K562 (cell line): ENCODE measurements around the gene USP13. TPM values are rescaled to one million over a fixed set of nuclear protein-coding genes. Genes with fewer than 3 reads are reported as not detected.

Source experiments
- ATAC-seq: fragments of 200-7000 bp; cut with Tn5 transposase; 3 replicates; pipeline ENCODE4 v1.9.1; 2020; ENCODE audit warnings: moderate library complexity
- BruUV-seq: library from RNA; stranded (reverse); fragments of 400-500 nt; replicated peaks from 2 replicates; lab custom pipeline; 2021; lab: Mats Ljungman, UMichigan
- CTCF ChIA-PET: fragments of 300-600 bp; formaldehyde crosslinking; extraction: SDS; loops from one replicate; lab custom pipeline; 2021; ENCODE audit warnings: low intra/inter-chr PET ratio; lab: Yijun Ruan, JAX
- POLR2A ChIA-PET: fragments of 300-600, 350-650 bp; sonication (Branson Sonifier 250); formaldehyde crosslinking; extraction: SDS; loops from one replicate; lab custom pipeline; 2021; ENCODE audit warnings: antibody characterized with exemption, inconsistent platforms; lab: Yijun Ruan, JAX
- DNase-seq, 4 experiments: peaks; one replicate each; pipeline versions ENCODE4 v3.0.0 to v3.0.0-alpha.2; 2011 to 2018; ENCODE audit warnings: low spot score in 3 of 4, mixed read lengths in 3 of 4; ENCODE audit errors: extremely low read depth in 1 of 4
- FAIRE-seq: peaks from 2 replicates; lab custom pipeline; 2011; peaks lifted over from hg19 to GRCh38; lab: Jason Lieb, UNC
- H2AFZ ChIP-seq: 2 replicates; pipeline ENCODE4 v1.6.0; 2011; ENCODE audit warnings: low read depth, low read length, control low read depth, inconsistent platforms
- H3K27ac ChIP-seq: fragments of 200-600 bp; 3 replicates; pipeline ENCODE4 v1.8.0; 2011; ENCODE audit warnings: low read depth, mild to moderate bottlenecking, control low read depth, inconsistent platforms, low read length, moderate library complexity, mixed read lengths; ENCODE audit errors: extremely low read depth
- H3K27me3 ChIP-seq, 2 experiments: fragments of 300-600 bp in 1 of 2; 2 replicates in 1 of 2; 3 replicates in 1 of 2; pipeline versions ENCODE4 v1.6.0 to v1.8.0; 2011; ENCODE audit warnings: inconsistent platforms in 2 of 2, low read length in 2 of 2, mild to moderate bottlenecking in 1 of 2, mixed read lengths in 1 of 2, moderate library complexity in 1 of 2; ENCODE audit not compliant: control insufficient read depth in 2 of 2, insufficient read depth in 2 of 2
- H3K36me3 ChIP-seq: fragments of 300-600 bp; 3 replicates; pipeline ENCODE4 v1.8.0; 2011; ENCODE audit warnings: mild to moderate bottlenecking, low read length, inconsistent platforms; ENCODE audit not compliant: control insufficient read depth, insufficient read depth
- H3K4me1 ChIP-seq, 2 experiments: fragments of 200-600 bp in 1 of 2; replicated peaks in 1 of 2; 2 replicates in 1 of 2; 3 replicates in 1 of 2; pipeline versions ENCODE4 v1.5.1 to v1.8.0; 2011; ENCODE audit warnings: inconsistent platforms in 2 of 2, low read length in 2 of 2, mild to moderate bottlenecking in 1 of 2, mixed read lengths in 1 of 2, moderate library complexity in 1 of 2; ENCODE audit not compliant: control insufficient read depth in 2 of 2, insufficient read depth in 2 of 2
- H3K4me2 ChIP-seq: 2 replicates; pipeline ENCODE4 v1.6.1; 2011; ENCODE audit warnings: low read length, control low read depth, inconsistent platforms, mixed read lengths; ENCODE audit not compliant: insufficient read depth
- H3K4me3 ChIP-seq: fragments of 200-600 bp; sonication (generic), shearing (Covaris generic); 2 replicates; pipeline ENCODE4 v1.5.1; 2016; ENCODE audit warnings: control low read depth, inconsistent platforms
- H3K79me2 ChIP-seq: fragments of 200-600 bp; 3 replicates; pipeline ENCODE4 v1.8.0; 2011; ENCODE audit warnings: low read length, inconsistent platforms; ENCODE audit not compliant: control insufficient read depth, insufficient read depth
- H3K9ac ChIP-seq, 2 experiments: 2 replicates each; pipeline versions ENCODE4 v1.6.0 to v1.6.1; 2011; ENCODE audit warnings: low read depth in 2 of 2, low read length in 2 of 2, control low read depth in 1 of 2, inconsistent platforms in 1 of 2, mild to moderate bottlenecking in 1 of 2, mixed read lengths in 1 of 2; ENCODE audit not compliant: insufficient read depth in 1 of 2
- H3K9me1 ChIP-seq: one replicate; pipeline ENCODE4 v1.6.0; 2011; ENCODE audit warnings: inconsistent platforms, mild to moderate bottlenecking, low read length, moderate library complexity; ENCODE audit not compliant: control insufficient read depth, insufficient read depth
- H3K9me3 ChIP-seq: replicated peaks from 2 replicates; pipeline ENCODE4 v1.5.1; 2011; ENCODE audit warnings: low read depth, low read length, inconsistent platforms; ENCODE audit not compliant: control insufficient read depth, insufficient read depth
- H4K20me1 ChIP-seq: replicated peaks from 2 replicates; pipeline ENCODE4 v1.6.1; 2011; ENCODE audit warnings: low read length, inconsistent platforms, mixed read lengths; ENCODE audit not compliant: control insufficient read depth, insufficient read depth
- BMI1 ChIP-seq: fragments of 150-350 bp; IDR thresholded peaks from 2 replicates; pipeline ENCODE4 v1.6.1; 2014; ENCODE audit warnings: low read length
- CHCHD3 ChIP-seq: fragments of 250-450 bp; sonication (Bioruptor Pico); IDR thresholded peaks from 2 replicates; pipeline ENCODE4 v2.1.2; 2022; ENCODE audit warnings: mild to moderate bottlenecking
- E2F3 ChIP-seq: fragments of 250-450 bp; sonication (Bioruptor Pico); IDR thresholded peaks from 2 replicates; pipeline ENCODE4 v1.4.0; 2020; ENCODE audit warnings: mild to moderate bottlenecking
- GTF2A2 ChIP-seq: IDR thresholded peaks from 2 replicates; pipeline ENCODE4 v1.6.1; 2016; ENCODE audit warnings: mild to moderate bottlenecking, missing genetic modification characterization, missing compliant biosample characterization
- GTF2E2 ChIP-seq: fragments of 200-800 bp; sonication (Bioruptor generic); IDR thresholded peaks from 2 replicates; pipeline ENCODE4 v1.6.1; 2016; ENCODE audit warnings: missing genetic modification characterization, missing compliant biosample characterization
- HDAC3 ChIP-seq: fragments of 450-650 bp; IDR thresholded peaks from 2 replicates; pipeline ENCODE4 v1.6.1; 2018; ENCODE audit warnings: borderline replicate concordance, mild to moderate bottlenecking, moderate library complexity; ENCODE audit not compliant: partially characterized antibody
- HNRNPLL ChIP-seq: fragments of 200-400 bp; formaldehyde crosslinking; IDR thresholded peaks from 2 replicates; pipeline ENCODE4 v1.6.1; 2017; ENCODE audit warnings: low read length, low read depth, mild to moderate bottlenecking; ENCODE audit not compliant: poor library complexity, severe bottlenecking
- KDM2B ChIP-seq: fragments of 250-450 bp; sonication (Bioruptor Pico); IDR thresholded peaks from 2 replicates; pipeline ENCODE4 v1.8.0; 2021; ENCODE audit warnings: mild to moderate bottlenecking, moderate library complexity
- MAFK ChIP-seq: IDR thresholded peaks from 2 replicates; pipeline ENCODE4 v1.6.1; 2011; ENCODE audit warnings: low read length, improper control_type of control experiment
- MIER1 ChIP-seq: fragments of 450-650 bp; IDR thresholded peaks from 2 replicates; pipeline ENCODE4 v1.6.1; 2016; ENCODE audit warnings: antibody characterized with exemption, mild to moderate bottlenecking, low read depth
- NCOA2 ChIP-seq, 2 experiments: fragments of 450-650 bp; IDR thresholded peaks; 2 replicates each; pipeline ENCODE4 v1.6.1; 2018; ENCODE audit warnings: mild to moderate bottlenecking in 2 of 2, moderate library complexity in 1 of 2; ENCODE audit not compliant: partially characterized antibody in 2 of 2
- NR2C2 ChIP-seq, 2 experiments: fragments of 200-800 bp in 1 of 2; sonication (Bioruptor generic) in 1 of 2; sonication (generic) in 1 of 2; formaldehyde crosslinking in 1 of 2; IDR thresholded peaks; 2 replicates each; pipeline versions ENCODE4 v1.6.1 to v1.8.0; 2016 to 2022; ENCODE audit warnings: mild to moderate bottlenecking in 1 of 2, missing compliant biosample characterization in 1 of 2, missing genetic modification characterization in 1 of 2, missing genetic modification reagents in 1 of 2
- PATZ1 ChIP-seq: fragments of 250-450 bp; sonication (Bioruptor Pico); IDR thresholded peaks from 2 replicates; pipeline ENCODE4 v1.5.0; 2020; ENCODE audit warnings: mild to moderate bottlenecking, borderline replicate concordance
- TBP ChIP-seq: optimal IDR thresholded peaks from 2 replicates; pipeline ENCODE3; 2011; ENCODE audit warnings: low read depth, low read length, improper control_type of control experiment
- TEAD2 ChIP-seq: fragments of 450-650 bp; IDR thresholded peaks from 2 replicates; pipeline ENCODE4 v1.6.1; 2016; ENCODE audit warnings: missing genetic modification characterization, control low read depth, missing compliant biosample characterization
- ZBTB26 ChIP-seq: fragments of 450-650 bp; formaldehyde crosslinking; IDR thresholded peaks from 2 replicates; pipeline ENCODE4 v1.4.0; 2022; ENCODE audit warnings: missing genetic modification characterization
- ZNF324 ChIP-seq: fragments of 250-450 bp; sonication (Bioruptor Pico); IDR thresholded peaks from 2 replicates; pipeline ENCODE4 v1.4.0; 2020; ENCODE audit warnings: mild to moderate bottlenecking
- ZNF444 ChIP-seq: fragments of 250-450 bp; sonication (Bioruptor Pico); IDR thresholded peaks from 2 replicates; pipeline ENCODE4 v1.4.0; 2020; ENCODE audit warnings: mild to moderate bottlenecking, moderate library complexity
- WGBS: fragments of 100-300 bp; shearing (Covaris generic); methylation state at CpG from one replicate; pipeline ENCODE4 v1.1.6; 2016; ENCODE audit warnings: low coverage, mixed read lengths; ENCODE audit not compliant: insufficient coverage; ENCODE audit errors: missing lambda C conversion rate; 5-methylcytosine and 5-hydroxymethylcytosine counted together
- in situ Hi-C: fragments of 300-500 bp; cut with MboI; formaldehyde crosslinking; loops from 4 replicates; pipeline ENCODE4 v1.15.0; 2018; ENCODE audit warnings: inconsistent platforms, mixed read lengths
- intact Hi-C: fragments of 100-400 bp; cut with micrococcal nuclease; formaldehyde crosslinking; loops from 2 replicates; pipeline ENCODE4 v1.14.2; 2022
- polyA plus RNA-seq, 8 experiments: library from polyadenylated mRNA; depleted of rRNA in 4 of 8; stranded (reverse) in 5 of 8; unstranded in 3 of 8; fragments of >200 nt; fragmentation: Nextera tagmentation in 2 of 8; fragmentation: Illumina TruSeq in 1 of 8; extraction: Ambion mirVana in 2 of 8; extraction: Trizol in 1 of 8; gene quantifications; 2 replicates each; pipeline versions ENCODE4 v1.2.1 to v1.2.3, GENCODE V29; 2011 to 2014; ENCODE audit warnings: inconsistent platforms in 1 of 8, missing spikeins in 1 of 8
- total RNA-seq, 7 experiments: library from RNA; depleted of rRNA in 6 of 7; stranded (reverse); fragments of >200 nt in 6 of 7; fragmentation: Illumina TruSeq in 2 of 7; extraction: Trizol in 2 of 7; gene quantifications; 2 replicates each; pipeline versions ENCODE4 v1.2.1 to v1.2.3, GENCODE V29; 2011 to 2021; ENCODE audit warnings: low replicate concordance in 1 of 7

The USP13 gene
- total and polyA plus RNA-seq, 9 of the 15 experiments (the other 6 are each of a cell fraction or from before 2014, with no cell fraction given): 0.11 to 2.3 (median 0.51) TPM

DNA sequence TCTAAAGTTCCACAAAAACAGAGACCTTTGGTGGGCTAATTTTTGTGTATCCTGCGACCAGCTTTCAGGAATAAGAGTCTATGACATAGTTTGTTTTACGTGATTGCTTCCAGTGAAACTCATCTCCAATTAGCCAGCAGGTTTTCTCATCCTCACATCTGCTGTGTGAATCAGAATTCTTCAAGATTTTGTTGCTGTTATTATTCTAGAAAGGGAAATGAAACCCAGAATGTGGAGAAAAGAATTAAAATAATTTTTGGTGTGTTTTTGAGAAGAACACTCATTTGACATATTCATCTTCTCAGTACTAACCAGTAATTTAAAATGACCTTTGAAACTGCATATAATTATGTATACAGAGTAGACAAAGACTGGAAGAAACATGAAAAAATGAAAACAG lies 175.9 kb downstream of the USP13 start:
- FAIRE-seq (no peak), DNase-seq (no peak), ATAC-seq (no peak)
- ChIA-PET CTCF (no interaction called here), POLR2A (no interaction called here)
- Histone ChIP-seq H4K20me1 (no peaks in the 10 kb centered on the region), H3K4me2 (no peak overlapping the region), H3K9ac (no peak overlapping the region), H3K4me3 (no peak overlapping the region), H3K27ac (no peak overlapping the region), H2AFZ (no peak overlapping the region)
- intact Hi-C loops: no loop called here
- no peak for TF ChIP-seq TBP
- TF ChIP-seq HNRNPLL: no peak
- no peak for TF ChIP-seq HDAC3
- TF ChIP-seq MIER1: no peak
- no peak for TF ChIP-seq ZNF324 (CRISPR knock-in tag)
- no peak for TF ChIP-seq NCOA2 (IDR thresholded peaks at IDR 0.05; ENCODE audit: partially characterized antibody in 2 of 2)
- TF ChIP-seq GTF2E2 (tag): no peak
- TF ChIP-seq KDM2B (CRISPR knock-in tag): no peak
- no peak for TF ChIP-seq CHCHD3 (CRISPR knock-in tag)
- TF ChIP-seq GTF2A2 (tag): no peak
- TF ChIP-seq ZBTB26 (CRISPR knock-in tag): no peak
- no peak for TF ChIP-seq MAFK
- TF ChIP-seq NR2C2 (CRISPR knock-in tag; IDR thresholded peaks at IDR 0.05): no peak
- TF ChIP-seq NR2C2 (tag; IDR thresholded peaks at IDR 0.05): no peak
- no peak for TF ChIP-seq PATZ1 (CRISPR knock-in tag)
- TF ChIP-seq ZNF444 (CRISPR knock-in tag): no peak
- TF ChIP-seq BMI1: no peak
- TF ChIP-seq E2F3 (CRISPR knock-in tag): no peak
- no peak for TF ChIP-seq TEAD2 (tag)
- TF ChIP-seq, all 486 proteins: peak for 0
- BruUV-seq: no TSS peak
- H3K36me3 ChIP-seq: no peaks in the 10 kb centered on the region
- WGBS: 0% methylated on average over 2 of the region's 2 CpGs
- no peaks in the 10 kb centered on the region for H3K27me3 ChIP-seq
- H3K9me1 ChIP-seq: no peaks in the 10 kb centered on the region
- no peaks in the 10 kb centered on the region for H3K79me2 ChIP-seq
- H3K4me1 ChIP-seq: no peaks in the 10 kb centered on the region
- in situ Hi-C loops: no loop called here
- no peaks in the 10 kb centered on the region for H3K9me3 ChIP-seq
